Activated T-cell treated with anti-CD3 and anti-CD28 coated beads for 1 hour (primary cell): Measurements from ENCODE around the gene DLG2.
"Not testable (repeated sequence)": the region's sequence is repeated elsewhere in the genome, so short reads cannot be mapped to it uniquely, and the experiment has no call there.

Experiments
- DNase-seq: peaks from one replicate; pipeline ENCODE4 v3.0.0-alpha.2; 2020; ENCODE audit warnings: low read depth

DLG2 gene

DNA sequence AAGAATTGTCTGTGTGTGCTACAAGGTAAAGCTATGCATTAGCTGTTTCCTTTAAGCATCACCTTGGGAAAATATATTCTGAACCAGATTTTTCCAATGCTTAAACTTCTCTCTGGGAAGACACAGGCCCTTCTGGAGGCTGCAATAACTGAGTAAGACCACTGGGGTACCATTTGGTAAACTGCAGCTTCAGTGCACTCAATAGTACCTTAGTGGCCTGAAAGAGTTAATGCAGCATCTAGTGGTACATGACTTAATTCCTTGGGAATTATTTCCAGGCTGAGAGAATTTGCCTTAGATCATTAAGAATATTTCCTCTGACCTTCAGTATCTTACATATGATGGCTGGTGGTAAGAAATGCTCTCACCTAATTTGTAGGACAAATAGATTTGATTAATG is 727.4 kb downstream of the DLG2 start:
- no peak for DNase-seq

DNA sequence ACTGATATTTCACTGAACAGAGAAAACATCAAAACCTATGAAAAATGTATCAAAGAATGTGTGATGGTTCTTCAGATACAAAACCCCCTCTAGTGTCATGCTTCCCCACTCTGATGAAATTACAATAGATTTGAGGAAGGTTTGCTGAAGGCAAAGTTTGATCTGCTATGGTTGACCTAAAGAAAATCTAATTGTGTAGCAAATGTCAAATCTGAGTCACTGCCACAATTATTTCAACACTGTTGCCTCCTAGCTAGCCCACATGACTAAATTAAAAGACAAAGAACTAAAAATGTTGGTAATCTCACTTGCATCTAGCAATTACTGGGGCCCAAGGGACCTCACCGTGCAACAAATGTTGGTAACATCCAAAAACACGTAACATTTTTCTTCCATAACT is 728.0 kb downstream of the DLG2 start:
- DNase-seq, result no peak

GRCh38 chr11:84894666-84895065 is 732.5 kb downstream of the DLG2 start:
- DNase-seq, result no peak

- no peak for DNase-seq
These were observed 736.5 kb downstream of the DLG2 start for GRCh38 chr11:84890676-84891075.

DNA sequence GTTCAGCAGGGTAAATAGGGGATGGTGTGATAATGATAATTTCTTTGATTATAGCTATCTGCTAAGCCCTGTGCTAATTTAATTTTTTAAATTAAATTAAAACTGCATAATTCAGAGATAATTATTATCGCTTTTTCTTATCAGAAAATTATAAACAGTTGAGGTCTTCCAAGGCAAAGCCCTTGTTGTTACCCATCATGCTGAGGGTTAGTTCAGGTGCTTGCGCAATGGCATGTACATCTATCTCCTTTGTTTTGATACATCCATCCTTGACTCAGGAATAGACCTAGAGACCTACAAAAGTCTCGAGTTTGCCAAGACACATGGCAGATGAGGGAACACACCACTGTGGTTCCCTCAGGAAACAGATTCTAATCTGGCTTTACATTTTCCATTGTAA is 737.6 kb downstream of the DLG2 start:
- DNase-seq, result no peak

DNA sequence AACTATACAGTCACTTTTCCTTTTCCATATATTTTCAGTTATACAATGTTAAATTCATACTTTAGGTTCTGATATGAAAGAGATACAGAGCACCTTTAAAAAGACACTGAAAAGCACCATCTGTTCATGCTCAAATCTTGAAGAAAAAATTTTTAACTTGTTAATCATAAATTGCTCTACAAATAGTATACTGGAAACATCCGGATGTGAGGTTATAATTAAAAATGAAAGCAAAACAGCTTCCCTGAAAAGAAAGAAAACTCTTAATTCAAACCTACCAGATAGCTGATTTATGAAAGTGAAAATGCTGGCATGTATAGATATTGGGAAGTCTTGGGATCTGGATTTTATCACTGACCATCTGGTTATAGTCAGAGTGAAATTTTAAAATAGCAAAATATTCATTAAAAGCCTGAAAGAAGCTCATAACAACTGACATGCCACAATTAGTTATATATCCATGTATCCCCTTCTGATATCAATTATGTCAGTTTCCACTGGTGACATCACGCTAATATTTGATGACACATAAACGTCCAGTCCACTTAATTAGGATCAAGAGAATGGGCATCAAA is 740.0 kb downstream of the DLG2 start:
- DNase-seq, result no peak

- DNase-seq, result no peak
These were observed 740.8 kb downstream of the DLG2 start for GRCh38 chr11:84886344-84886743.

GRCh38 chr11:84884836-84885235 is 742.3 kb downstream of the DLG2 start:
- DNase-seq, result no peak

DNA sequence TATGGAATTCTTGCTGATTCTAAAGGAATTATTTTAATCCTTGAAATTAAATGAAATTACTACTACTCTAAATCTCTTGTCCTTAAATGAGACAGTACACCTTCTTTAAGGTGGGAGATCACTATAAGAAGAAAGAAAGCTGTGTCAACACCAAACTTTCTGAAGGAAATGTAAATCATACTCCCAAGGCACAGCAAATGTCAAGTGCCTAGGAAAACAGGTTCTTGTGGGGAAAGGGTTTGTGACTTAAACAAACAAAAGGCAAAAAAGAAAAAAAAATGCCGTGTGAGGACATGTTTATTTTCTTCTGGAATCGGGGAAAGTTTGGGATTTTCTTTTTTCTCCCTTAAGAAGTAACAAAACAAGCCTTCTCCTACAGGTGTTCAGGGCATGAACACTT is 745.1 kb downstream of the DLG2 start:
- no peak for DNase-seq

GRCh38 chr11:84871116-84871515 is 756.0 kb downstream of the DLG2 start:
- DNase-seq, result no peak

DNA sequence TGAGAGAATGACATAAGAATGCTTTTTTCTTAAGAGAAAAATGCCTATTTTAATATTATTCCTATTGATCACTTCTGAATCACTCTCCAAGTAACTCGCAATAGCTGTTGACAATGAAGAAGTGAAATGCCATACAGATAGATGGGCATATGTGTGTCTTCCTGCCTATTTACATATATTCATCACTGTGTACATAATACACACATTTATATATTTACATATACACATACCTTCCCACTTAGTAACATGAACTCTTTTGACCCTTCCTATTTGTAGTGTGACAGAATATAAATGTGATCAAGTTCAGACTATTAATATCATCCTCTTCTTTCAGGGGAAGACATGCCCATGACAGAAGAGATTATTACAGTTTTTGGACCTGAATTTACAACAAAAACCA is 756.7 kb downstream of the DLG2 start:
- no peak for DNase-seq

DNA sequence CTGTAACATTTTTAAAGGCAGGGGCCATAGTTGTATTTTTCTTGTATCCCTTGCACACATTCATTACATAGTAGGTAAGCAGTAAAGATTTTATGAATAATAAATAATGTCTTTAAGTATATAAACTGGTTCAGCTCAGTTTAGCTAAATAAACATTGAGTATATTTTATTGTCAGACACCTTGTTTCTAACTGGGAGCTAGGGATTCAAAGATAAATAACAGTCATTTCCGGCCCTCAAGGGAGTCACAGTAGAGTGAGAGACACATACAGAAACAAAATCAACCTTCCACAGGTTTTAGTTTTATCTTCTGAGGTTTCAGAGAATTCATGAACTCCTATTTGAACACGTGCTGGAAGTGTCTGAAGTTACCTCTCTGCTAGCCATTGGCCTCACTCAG is 760.2 kb downstream of the DLG2 start:
- DNase-seq, result no peak

DNA sequence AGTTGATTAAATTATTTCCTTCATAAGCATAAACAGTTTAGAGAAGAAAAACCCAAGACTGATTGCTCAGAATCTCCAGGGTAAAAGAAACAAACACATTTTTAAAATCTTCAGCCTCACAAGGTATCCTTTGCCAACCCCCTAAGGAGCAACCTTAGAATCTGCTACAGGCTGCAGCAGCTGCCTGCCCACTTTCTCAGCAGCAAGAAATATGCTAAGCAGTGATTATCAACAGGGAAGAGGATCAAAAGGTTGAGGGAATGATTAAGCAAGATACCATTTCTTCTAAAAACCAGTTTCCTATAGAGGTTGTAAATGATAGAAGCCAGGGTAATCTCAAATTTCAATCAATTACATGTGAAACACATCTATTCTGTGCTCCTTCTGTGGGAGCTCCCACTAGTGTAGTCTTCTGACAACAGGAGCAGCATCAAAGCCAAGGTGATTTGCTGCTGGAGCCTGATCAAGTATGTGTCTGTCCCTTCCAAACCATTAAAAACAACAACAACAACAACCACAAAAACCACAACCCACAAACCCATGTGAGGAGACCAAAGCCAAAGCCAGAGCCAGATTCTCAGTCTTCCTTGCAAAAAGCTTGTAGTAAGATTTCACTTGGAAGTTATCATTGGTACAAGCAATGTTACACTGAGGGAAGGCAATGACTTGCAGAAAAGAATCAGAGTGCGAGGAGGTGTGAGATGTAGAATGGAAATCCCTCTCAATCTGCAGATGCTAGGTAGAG is 761.2 kb downstream of the DLG2 start:
- DNase-seq, result no peak

GRCh38 chr11:84865257-84865656 is 761.9 kb downstream of the DLG2 start:
- DNase-seq, result no peak

- DNase-seq, result no peak
These were observed 769.4 kb downstream of the DLG2 start for GRCh38 chr11:84857746-84858145.

DNA sequence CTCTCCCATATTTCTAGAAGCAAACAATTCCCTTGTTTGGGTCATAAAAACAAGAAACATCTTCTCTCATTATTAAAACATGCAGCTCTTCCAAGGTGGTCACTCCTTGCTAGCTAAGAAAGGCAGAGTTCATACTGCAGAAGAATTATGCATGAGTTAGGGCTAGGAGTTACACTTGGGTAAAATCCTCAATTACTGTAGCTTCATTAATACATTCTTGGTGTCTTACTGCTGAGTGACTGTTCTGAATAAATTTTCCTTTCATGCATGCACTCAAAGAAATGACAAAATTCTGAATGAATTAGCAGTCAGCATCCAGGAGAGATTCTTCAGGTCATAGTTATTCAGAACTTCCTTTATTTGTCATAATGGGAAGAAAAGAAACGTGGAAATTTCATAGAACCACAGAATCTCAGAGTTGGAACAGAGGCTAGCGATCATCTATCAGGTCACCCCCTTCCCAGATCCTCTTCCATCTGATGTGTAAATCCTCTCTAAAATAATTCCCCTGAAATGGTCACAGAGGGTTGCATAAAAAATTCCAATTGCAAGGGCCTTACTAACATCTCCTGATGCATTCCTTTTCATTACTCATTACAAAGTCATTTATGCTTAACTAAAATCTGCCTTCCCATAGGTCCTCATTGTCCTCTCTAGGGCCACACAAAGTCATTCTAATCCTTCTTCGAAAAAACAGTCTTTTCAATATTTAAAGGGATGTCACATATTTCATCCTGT is 771.5 kb downstream of the DLG2 start:
- DNase-seq, result no peak

DNA sequence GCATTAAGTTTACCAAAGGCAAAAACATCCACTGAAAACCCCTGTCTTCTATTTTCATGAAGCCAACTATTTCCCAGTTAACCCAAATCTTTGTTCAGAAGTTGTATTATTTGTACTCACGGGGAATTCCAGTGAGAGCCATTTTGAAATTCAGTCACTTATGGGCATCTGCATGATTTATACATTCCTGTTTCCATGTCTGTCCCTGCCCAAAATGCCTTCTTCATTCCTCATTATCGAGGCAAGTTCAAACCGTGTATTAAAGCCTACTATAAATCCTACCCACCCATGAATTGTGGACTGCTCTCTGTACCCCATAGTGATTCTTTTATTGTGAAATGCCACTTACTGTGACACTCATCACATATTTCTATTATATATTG is 772.7 kb downstream of the DLG2 start:
- no peak for DNase-seq

- no peak for DNase-seq
These were observed 773.2 kb downstream of the DLG2 start for GRCh38 chr11:84853841-84854497.

DNA sequence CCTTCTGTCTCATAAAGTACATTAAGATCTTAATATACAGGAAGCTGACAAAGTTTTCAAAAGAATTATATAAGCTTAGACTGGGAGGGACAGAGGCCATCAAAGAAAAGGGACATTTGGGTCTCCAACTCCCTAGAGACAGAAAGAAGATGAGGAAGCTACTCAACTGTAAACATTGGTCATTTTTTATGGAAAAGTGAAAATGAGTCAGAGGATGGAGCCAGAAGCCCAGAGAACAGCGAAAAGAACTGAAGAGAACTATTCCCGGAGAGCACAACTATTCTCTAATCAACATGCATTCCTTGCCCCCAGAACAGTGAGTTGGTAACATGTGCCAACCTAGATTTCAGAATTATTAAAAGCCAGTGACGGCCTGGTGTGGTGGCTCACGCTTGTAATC is 779.3 kb downstream of the DLG2 start:
- no peak for DNase-seq

DNA sequence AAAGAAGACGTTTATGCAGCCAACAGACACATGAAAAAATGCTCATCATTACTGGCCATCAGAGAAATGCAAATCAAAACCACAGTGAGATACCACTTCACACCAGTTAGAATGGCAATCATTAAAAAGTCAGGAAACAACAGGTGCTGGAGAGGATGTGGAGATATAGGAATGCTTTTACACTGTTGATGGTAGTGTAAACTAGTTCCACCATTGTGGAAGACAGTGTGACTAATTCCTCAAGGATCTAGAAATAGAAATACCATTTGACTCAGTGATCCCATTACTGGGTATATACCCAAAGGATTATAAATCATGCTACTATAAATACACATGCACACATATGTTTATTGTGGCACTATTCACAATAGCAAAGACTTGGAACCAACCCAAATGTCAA is 786.9 kb downstream of the DLG2 start:
- not testable (repeated sequence) for DNase-seq

- DNase-seq, result no peak
These were observed 789.6 kb downstream of the DLG2 start for GRCh38 chr11:84837402-84838069.

- DNase-seq, result no peak
These were observed 790.8 kb downstream of the DLG2 start for GRCh38 chr11:84836371-84836770.
